ENCODE measurements around the gene NDUFB2.

Gene NDUFB2

DNA sequence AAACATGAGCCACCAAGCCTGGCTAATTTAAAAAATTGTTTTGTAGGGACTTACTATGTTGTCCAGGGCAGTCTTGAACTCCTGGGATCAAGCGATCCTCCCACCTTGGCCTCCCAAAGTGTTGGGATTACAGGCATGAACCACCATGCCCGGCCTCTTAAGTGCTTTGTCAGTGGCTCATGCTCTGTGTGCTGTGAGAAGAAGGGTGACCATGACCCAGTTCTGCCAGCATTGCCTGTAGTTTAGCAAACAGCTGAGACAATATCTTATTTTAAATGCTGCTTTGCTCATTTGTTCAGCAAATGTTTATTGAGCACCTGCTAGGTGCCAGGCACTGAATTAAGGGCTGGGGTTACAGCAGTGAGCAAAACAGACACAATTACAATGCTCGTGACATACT is 14.7 kb upstream of the NDUFB2 start:
- Histone ChIP-seq H2BK120ac (ENCODE audit: insufficient read depth, low read length, poor library complexity) (no peak overlapping the region), H3K18ac (ENCODE audit: low read length) (no peak overlapping the region), H2BK12ac (ENCODE audit: low read length) (no peak overlapping the region), H3K9me3 (ENCODE audit: insufficient read depth, low read depth, low read length) (no peaks in the 10 kb centered on the region), H3K27ac (ENCODE audit: low read depth, low read length) (no peak overlapping the region), H4K8ac (ENCODE audit: low read depth, low read length) (no peak overlapping the region), H3K27me3 (ENCODE audit: insufficient read depth, low read length) (no peaks in the 10 kb centered on the region), H4K91ac (ENCODE audit: low read depth, low read length) (no peak overlapping the region), H3K79me1 (ENCODE audit: low read length) (peaks cover 6% of the 10 kb centered on the region), H3K23ac (ENCODE audit: low read length) (no peak overlapping the region), H3K4me3 (ENCODE audit: low read depth, low read length) (no peak overlapping the region), H4K12ac (ENCODE audit: low read depth, low read length) (no peak overlapping the region), H3K9ac (ENCODE audit: low read length) (no peak overlapping the region), H3K4me1 (ENCODE audit: control insufficient read depth in 1 of 2, insufficient read depth in 2 of 2, low read length in 2 of 2) (peaks cover 4 to 10% of the 10 kb centered on the region in 2 experiments), H3K4ac (ENCODE audit: low read depth, low read length) (no peak overlapping the region), H3K4me2 (ENCODE audit: low read length) (no peak overlapping the region), H3K14ac (ENCODE audit: low read length) (no peak overlapping the region), H3K79me2 (ENCODE audit: control insufficient read depth, insufficient read depth, low read length, poor library complexity) (no peaks in the 10 kb centered on the region), H3K36me3 (ENCODE audit: control insufficient read depth in 1 of 2, insufficient read depth in 2 of 2, low read length in 2 of 2) (peaks cover 14 to 22% of the 10 kb centered on the region in 2 experiments), H2AK5ac (ENCODE audit: low read length) (no peak overlapping the region), H2BK5ac (ENCODE audit: low read depth, low read length, poor library complexity) (no peak overlapping the region), H2AFZ (ENCODE audit: insufficient read depth, low read length, poor library complexity) (no peak overlapping the region)
- no CpG with 5 or more reads among the region's 3 CpGs for WGBS (ENCODE audit: extremely low coverage, insufficient coverage, insufficient read length)
- no peak for DNase-seq

DNA sequence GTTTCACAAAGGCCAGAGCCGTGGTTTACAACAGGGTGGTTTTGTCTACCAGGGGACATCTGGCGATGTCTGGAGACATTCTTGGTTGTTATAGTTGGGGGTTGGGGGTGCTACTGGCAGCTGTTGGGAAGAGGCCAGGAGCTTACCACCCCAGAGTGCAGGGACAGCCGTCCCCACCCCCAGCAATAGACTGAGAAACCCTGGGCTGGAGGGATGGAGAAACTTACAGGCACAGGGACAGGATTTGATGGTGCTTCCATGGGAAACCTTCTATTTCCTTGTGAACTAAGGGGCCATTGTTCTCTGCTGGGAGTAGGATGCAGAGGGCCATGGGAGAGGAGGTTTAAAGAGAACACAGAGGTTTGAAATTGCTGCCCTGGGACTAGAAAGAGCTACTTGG is 12.9 kb upstream of the NDUFB2 start:
- Histone ChIP-seq H3K79me1 (ENCODE audit: low read length) (peaks cover 6% of the 10 kb centered on the region), H3K27ac (ENCODE audit: low read depth, low read length) (peak overlapping the region; percentile 20)
- no CpG with 5 or more reads among the region's 3 CpGs for WGBS (ENCODE audit: extremely low coverage, insufficient coverage, insufficient read length)

DNA sequence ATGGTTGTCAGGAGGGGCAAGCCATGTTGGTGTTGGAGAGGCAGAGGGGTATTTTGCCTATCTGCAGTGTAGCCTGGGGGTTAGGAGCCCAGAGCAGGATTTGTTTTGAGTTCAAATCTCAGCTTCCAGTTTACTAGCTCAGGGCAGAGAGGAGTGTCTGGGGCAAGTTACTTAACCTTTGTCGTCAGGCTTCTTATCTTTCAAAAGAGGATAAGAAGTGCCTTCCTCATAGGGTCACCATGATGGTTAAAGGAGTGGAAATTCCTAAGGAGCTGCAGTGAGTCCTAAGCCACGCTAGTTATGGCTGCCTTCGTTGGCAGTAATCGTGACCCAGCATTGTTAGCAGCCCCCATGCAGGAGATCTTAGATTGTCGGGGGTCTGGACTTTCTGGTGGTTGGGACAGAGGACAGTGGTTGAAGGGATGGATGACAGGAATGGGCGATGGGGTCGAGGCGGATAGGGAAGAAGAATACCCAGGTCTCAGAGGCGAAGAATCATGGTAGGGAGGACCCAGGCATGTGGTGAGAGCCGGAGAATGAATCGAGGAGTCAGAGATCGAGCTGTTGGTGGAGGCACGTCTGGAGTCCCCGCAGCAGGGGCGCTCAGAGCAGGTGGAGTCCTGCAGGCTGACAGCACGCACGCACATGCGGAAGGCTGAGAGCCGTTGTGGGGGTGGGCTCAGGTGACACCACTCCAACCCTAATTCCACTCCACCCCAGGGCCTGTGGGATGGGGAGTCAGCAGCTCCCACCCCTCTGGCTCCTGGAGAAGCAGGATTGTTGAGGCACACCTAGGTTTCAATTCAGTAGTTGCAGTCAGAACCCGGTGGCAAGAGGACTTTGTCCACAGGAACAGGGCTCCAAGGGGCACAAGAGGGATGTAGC is 12.2 kb upstream of the NDUFB2 start:
- Histone ChIP-seq H3K4ac (ENCODE audit: low read depth, low read length) (no peak overlapping the region), H3K14ac (ENCODE audit: low read length) (peak overlapping the region; percentile 49), H3K27me3 (ENCODE audit: insufficient read depth, low read length) (no peaks in the 10 kb centered on the region), H3K9ac (ENCODE audit: low read length) (no peak overlapping the region), H2AK5ac (ENCODE audit: low read length) (peak overlapping the region; percentile 26), H3K4me2 (ENCODE audit: low read length) (no peak overlapping the region), H3K4me1 (ENCODE audit: control insufficient read depth in 1 of 2, insufficient read depth in 2 of 2, low read length in 2 of 2) (peaks cover 4 to 10% of the 10 kb centered on the region in 2 experiments), H3K27ac (ENCODE audit: low read depth, low read length) (no peak overlapping the region), H3K4me3 (ENCODE audit: low read depth, low read length) (no peak overlapping the region), H3K79me1 (ENCODE audit: low read length) (peaks cover 6% of the 10 kb centered on the region), H3K18ac (ENCODE audit: low read length) (peak overlapping the region; percentile 46), H2BK5ac (ENCODE audit: low read depth, low read length, poor library complexity) (peak overlapping the region; percentile 41), H4K91ac (ENCODE audit: low read depth, low read length) (peak overlapping the region; percentile 65), H3K36me3 (ENCODE audit: control insufficient read depth in 1 of 2, insufficient read depth in 2 of 2, low read length in 2 of 2) (peaks cover 14 to 24% of the 10 kb centered on the region in 2 experiments), H2AFZ (ENCODE audit: insufficient read depth, low read length, poor library complexity) (no peak overlapping the region), H2BK120ac (ENCODE audit: insufficient read depth, low read length, poor library complexity) (peak overlapping the region; percentile 71), H3K9me3 (ENCODE audit: insufficient read depth, low read depth, low read length) (peaks cover 3% of the 10 kb centered on the region), H2BK12ac (ENCODE audit: low read length) (peak overlapping the region; percentile 45), H3K23ac (ENCODE audit: low read length) (no peak overlapping the region), H3K79me2 (ENCODE audit: control insufficient read depth, insufficient read depth, low read length, poor library complexity) (no peaks in the 10 kb centered on the region), H4K8ac (ENCODE audit: low read depth, low read length) (peak overlapping the region; percentile 23), H4K12ac (ENCODE audit: low read depth, low read length) (no peak overlapping the region)
- peak; percentile 14 to 59 for DNase-seq
- WGBS (ENCODE audit: extremely low coverage, insufficient coverage, insufficient read length), result no CpG with 5 or more reads among the region's 20 CpGs

More for the DNA sequence above, 12.9 kb upstream of the NDUFB2 start:
- no peaks in the 10 kb centered on the region for H3K27me3 ChIP-seq (ENCODE audit: insufficient read depth, low read length)
- no peak overlapping the region for H2BK5ac ChIP-seq (ENCODE audit: low read depth, low read length, poor library complexity)
- H3K14ac ChIP-seq (ENCODE audit: low read length), result no peak overlapping the region
- H4K12ac ChIP-seq (ENCODE audit: low read depth, low read length), result no peak overlapping the region
- H3K4ac ChIP-seq (ENCODE audit: low read depth, low read length), result no peak overlapping the region
- H3K9me3 ChIP-seq (ENCODE audit: insufficient read depth, low read depth, low read length), result peaks cover 3% of the 10 kb centered on the region
- no peak overlapping the region for H3K23ac ChIP-seq (ENCODE audit: low read length)
- H3K9ac ChIP-seq (ENCODE audit: low read length), result no peak overlapping the region
- H3K18ac ChIP-seq (ENCODE audit: low read length), result no peak overlapping the region
- no peak overlapping the region for H3K4me3 ChIP-seq (ENCODE audit: low read depth, low read length)
- no peak overlapping the region for H3K4me2 ChIP-seq (ENCODE audit: low read length)
- H2BK12ac ChIP-seq (ENCODE audit: low read length), result no peak overlapping the region
- no peak overlapping the region for H2BK120ac ChIP-seq (ENCODE audit: insufficient read depth, low read length, poor library complexity)
- no peak overlapping the region for H4K8ac ChIP-seq (ENCODE audit: low read depth, low read length)
- H2AK5ac ChIP-seq (ENCODE audit: low read length), result no peak overlapping the region
- H3K4me1 ChIP-seq (ENCODE audit: control insufficient read depth in 1 of 2, insufficient read depth in 2 of 2, low read length in 2 of 2), result peaks cover 4 to 10% of the 10 kb centered on the region in 2 experiments
- H3K79me2 ChIP-seq (ENCODE audit: control insufficient read depth, insufficient read depth, low read length, poor library complexity), result no peaks in the 10 kb centered on the region
- peak overlapping the region; percentile 56 for H4K91ac ChIP-seq (ENCODE audit: low read depth, low read length)
- H2AFZ ChIP-seq (ENCODE audit: insufficient read depth, low read length, poor library complexity), result no peak overlapping the region
- no peak for DNase-seq
- H3K36me3 ChIP-seq (ENCODE audit: control insufficient read depth in 1 of 2, insufficient read depth in 2 of 2, low read length in 2 of 2), result peaks cover 17 to 27% of the 10 kb centered on the region in 2 experiments

DNA sequence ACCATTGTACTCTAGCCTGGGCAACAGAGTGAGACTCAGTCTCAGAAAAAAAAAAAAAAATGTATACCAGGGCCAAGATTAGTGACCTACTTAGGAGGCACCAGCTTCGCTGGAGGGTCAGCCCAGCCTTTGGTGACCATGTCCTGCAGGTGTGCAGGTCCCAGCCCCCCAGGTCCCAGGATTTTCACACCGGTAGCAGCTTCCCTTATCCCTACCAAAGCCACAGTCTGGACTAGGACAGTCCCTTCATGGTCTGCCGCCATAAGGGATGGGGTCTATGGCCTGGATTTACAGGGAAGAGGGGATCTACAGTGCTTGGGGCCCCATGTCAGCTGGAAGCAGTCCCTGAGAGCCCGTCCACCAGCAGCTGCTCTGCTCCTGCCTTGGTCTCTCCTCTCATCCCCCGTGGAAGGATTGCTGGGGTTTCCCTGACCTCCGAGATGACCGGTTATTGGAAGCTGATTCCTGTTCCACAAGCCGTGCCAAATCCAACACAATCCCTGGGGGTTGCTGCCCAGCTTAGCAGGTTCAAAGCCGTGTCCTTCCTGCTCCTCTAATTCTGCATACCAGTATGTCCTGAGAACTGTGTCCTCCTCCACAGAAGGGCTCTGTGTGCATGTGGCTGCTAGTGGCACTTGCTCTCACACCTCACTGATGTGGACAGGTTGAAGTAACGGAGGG is 11.0 kb upstream of the NDUFB2 start:
- H3K18ac ChIP-seq (ENCODE audit: low read length), result no peak overlapping the region
- H3K79me1 ChIP-seq (ENCODE audit: low read length), result peaks cover 6% of the 10 kb centered on the region
- no peak for DNase-seq
- H2BK12ac ChIP-seq (ENCODE audit: low read length), result no peak overlapping the region
- no peak overlapping the region for H3K4me2 ChIP-seq (ENCODE audit: low read length)
- H3K27me3 ChIP-seq (ENCODE audit: insufficient read depth, low read length), result no peaks in the 10 kb centered on the region
- no peak overlapping the region for H3K27ac ChIP-seq (ENCODE audit: low read depth, low read length)
- H2BK120ac ChIP-seq (ENCODE audit: insufficient read depth, low read length, poor library complexity), result no peak overlapping the region
- no peak overlapping the region for H3K4ac ChIP-seq (ENCODE audit: low read depth, low read length)
- H4K91ac ChIP-seq (ENCODE audit: low read depth, low read length), result no peak overlapping the region
- no peak overlapping the region for H3K23ac ChIP-seq (ENCODE audit: low read length)
- WGBS (ENCODE audit: extremely low coverage, insufficient coverage, insufficient read length), result no CpG with 5 or more reads among the region's 10 CpGs
- H3K36me3 ChIP-seq (ENCODE audit: control insufficient read depth in 1 of 2, insufficient read depth in 2 of 2, low read length in 2 of 2), result peaks cover 18 to 30% of the 10 kb centered on the region in 2 experiments
- no peak overlapping the region for H2BK5ac ChIP-seq (ENCODE audit: low read depth, low read length, poor library complexity)
- H3K9me3 ChIP-seq (ENCODE audit: insufficient read depth, low read depth, low read length), result peaks cover 5% of the 10 kb centered on the region
- no peaks in the 10 kb centered on the region for H3K79me2 ChIP-seq (ENCODE audit: control insufficient read depth, insufficient read depth, low read length, poor library complexity)
- no peak overlapping the region for H3K14ac ChIP-seq (ENCODE audit: low read length)
- H3K9ac ChIP-seq (ENCODE audit: low read length), result no peak overlapping the region
- no peak overlapping the region for H3K4me3 ChIP-seq (ENCODE audit: low read depth, low read length)
- H4K8ac ChIP-seq (ENCODE audit: low read depth, low read length), result no peak overlapping the region
- peaks cover 4 to 10% of the 10 kb centered on the region in 2 experiments for H3K4me1 ChIP-seq (ENCODE audit: control insufficient read depth in 1 of 2, insufficient read depth in 2 of 2, low read length in 2 of 2)
- H2AK5ac ChIP-seq (ENCODE audit: low read length), result no peak overlapping the region
- no peak overlapping the region for H4K12ac ChIP-seq (ENCODE audit: low read depth, low read length)
- no peak overlapping the region for H2AFZ ChIP-seq (ENCODE audit: insufficient read depth, low read length, poor library complexity)

All from trophoblast cell (in vitro differentiated cells and primary cell).